Measurements from ENCODE around the gene MDGA2.

The MDGA2 gene

GRCh38 chr14:47471075-47471474 is 204.3 kb downstream of the MDGA2 start:
- H3K4me3 ChIP-seq (ENCODE audit: low read depth, low read length): no peak overlapping the region
- no peaks in the 10 kb centered on the region for H3K36me3 ChIP-seq
- no peaks in the 10 kb centered on the region for H3K4me1 ChIP-seq
- no peaks in the 10 kb centered on the region for H3K27me3 ChIP-seq
- no peaks in the 10 kb centered on the region for H3K9me3 ChIP-seq
- TF ChIP-seq CTCF (IDR thresholded peaks at IDR 0.05; ENCODE audit: low read depth, low read length): no peak
- no peak for DNase-seq

GRCh38 chr14:47466916-47467315 is 208.5 kb downstream of the MDGA2 start:
- Histone ChIP-seq H3K4me3 (ENCODE audit: low read depth, low read length) (no peak overlapping the region), H3K36me3 (no peaks in the 10 kb centered on the region), H3K9me3 (no peaks in the 10 kb centered on the region), H3K4me1 (no peaks in the 10 kb centered on the region), H3K27me3 (no peaks in the 10 kb centered on the region)
- DNase-seq: no peak
- TF ChIP-seq CTCF (IDR thresholded peaks at IDR 0.05; ENCODE audit: low read depth, low read length): no peak

GRCh38 chr14:47454025-47454424 is 221.4 kb downstream of the MDGA2 start:
- Histone ChIP-seq H3K4me3 (ENCODE audit: low read depth, low read length) (no peak overlapping the region), H3K4me1 (no peaks in the 10 kb centered on the region), H3K36me3 (no peaks in the 10 kb centered on the region), H3K9me3 (no peaks in the 10 kb centered on the region), H3K27me3 (0 out of 2 replicates have a peak, but pooled peaks cover 3% of the 10 kb centered on the region)
- no peak for DNase-seq
- TF ChIP-seq CTCF (IDR thresholded peaks at IDR 0.05; ENCODE audit: low read depth, low read length): no peak

- no peaks in the 10 kb centered on the region; the same call in 1 of the 2 replicates for H3K27me3 ChIP-seq
- no peak for TF ChIP-seq CTCF (IDR thresholded peaks at IDR 0.05; ENCODE audit: low read depth, low read length)
- no peaks in the 10 kb centered on the region for H3K36me3 ChIP-seq
- DNase-seq: no peak
- no peaks in the 10 kb centered on the region for H3K4me1 ChIP-seq
- no peak overlapping the region for H3K4me3 ChIP-seq (ENCODE audit: low read depth, low read length)
- no peaks in the 10 kb centered on the region for H3K9me3 ChIP-seq
These were observed 228.3 kb downstream of the MDGA2 start for GRCh38 chr14:47447076-47447475.

- Histone ChIP-seq H3K27me3 (no peaks in the 10 kb centered on the region; the same call in 1 of the 2 replicates), H3K9me3 (no peaks in the 10 kb centered on the region), H3K36me3 (no peaks in the 10 kb centered on the region), H3K4me3 (ENCODE audit: low read depth, low read length) (no peak overlapping the region), H3K4me1 (no peaks in the 10 kb centered on the region)
- peak; percentile 68 for TF ChIP-seq CTCF (IDR thresholded peaks at IDR 0.05; ENCODE audit: low read depth, low read length)
- peak; percentile 42 for DNase-seq
These were observed 233.2 kb downstream of the MDGA2 start for GRCh38 chr14:47442211-47442610.

GRCh38 chr14:47439953-47440352 is 235.5 kb downstream of the MDGA2 start:
- H3K27me3 ChIP-seq: no peaks in the 10 kb centered on the region
- no peaks in the 10 kb centered on the region for H3K4me1 ChIP-seq
- DNase-seq: no peak
- TF ChIP-seq CTCF (IDR thresholded peaks at IDR 0.05; ENCODE audit: low read depth, low read length): no peak
- H3K4me3 ChIP-seq (ENCODE audit: low read depth, low read length): no peak overlapping the region
- no peaks in the 10 kb centered on the region for H3K36me3 ChIP-seq
- no peaks in the 10 kb centered on the region for H3K9me3 ChIP-seq

Measured in BE2C (cell line).